H1 (cell line): Measurements from ENCODE around the gene SECISBP2. TPM values are rescaled to one million over a fixed set of nuclear protein-coding genes. Genes with fewer than 3 reads are reported as not detected.

Source experiments
- BCL11A ChIP-seq, 2 experiments: IDR thresholded peaks; one replicate each; pipeline ENCODE4 v1.6.1; 2011; ENCODE audit warnings: low read depth in 2 of 2, low read length in 2 of 2, mild to moderate bottlenecking in 2 of 2
- CBX5 ChIP-seq: fragments of 300-800, 300-1000 bp; sonication (generic); IDR thresholded peaks from 2 replicates; pipeline ENCODE4 v1.7.1; 2016; ENCODE audit warnings: antibody characterized with exemption, low read length, low read depth
- CHD2 ChIP-seq: IDR thresholded peaks from 2 replicates; pipeline ENCODE4 v1.6.1; 2012; ENCODE audit warnings: low read length, improper control_type of control experiment
- GTF2F1 ChIP-seq: IDR thresholded peaks from 2 replicates; pipeline ENCODE4 v1.6.1; 2012; ENCODE audit warnings: low read depth, low read length, improper control_type of control experiment, borderline replicate concordance
- HDAC6 ChIP-seq: IDR thresholded peaks from one replicate; pipeline ENCODE4 v1.7.1; 2012; ENCODE audit warnings: low read depth, mild to moderate bottlenecking, inconsistent platforms, low read length, moderate library complexity
- JUND ChIP-seq: IDR thresholded peaks from 2 replicates; pipeline ENCODE4 v1.6.1; 2011; ENCODE audit warnings: mild to moderate bottlenecking, improper control_type of control experiment, low read length
- KDM4A ChIP-seq: IDR thresholded peaks from one replicate; pipeline ENCODE4 v1.7.1; 2012; ENCODE audit warnings: low read depth, mild to moderate bottlenecking, moderate library complexity, low read length, inconsistent platforms; ENCODE audit not compliant: severe bottlenecking
- MAFK ChIP-seq: IDR thresholded peaks from 2 replicates; pipeline ENCODE4 v1.6.1; 2012; ENCODE audit warnings: low read depth, mild to moderate bottlenecking, improper control_type of control experiment, low read length
- MAX ChIP-seq: IDR thresholded peaks from 2 replicates; pipeline ENCODE4 v1.6.1; 2012; ENCODE audit warnings: inconsistent platforms
- NRF1 ChIP-seq: IDR thresholded peaks from 2 replicates; pipeline ENCODE4 v1.6.1; 2011; ENCODE audit warnings: mild to moderate bottlenecking, low read depth, low read length, improper control_type of control experiment
- POLR2AphosphoS5 ChIP-seq: IDR thresholded peaks from 2 replicates; pipeline ENCODE4 v1.6.1; 2011; ENCODE audit warnings: low read depth, low read length
- RBBP5 ChIP-seq: IDR thresholded peaks from 2 replicates; pipeline ENCODE4 v1.7.1; 2012; ENCODE audit warnings: low read depth, mild to moderate bottlenecking, inconsistent platforms, low read length, moderate library complexity, borderline replicate concordance
- RNF2 ChIP-seq: fragments of 200-900, 300-1000 bp; sonication (generic); IDR thresholded peaks from 2 replicates; pipeline ENCODE4 v1.7.1; 2016; ENCODE audit warnings: borderline replicate concordance, low read depth, mild to moderate bottlenecking, antibody characterized with exemption, low read length; ENCODE audit not compliant: poor library complexity, severe bottlenecking; ENCODE audit errors: missing control alignments
- SIN3A ChIP-seq, 2 experiments: IDR thresholded peaks in 1 of 2; conservative IDR thresholded peaks in 1 of 2; 2 replicates each; pipeline ENCODE4 v1.6.1; 2011 to 2012; ENCODE audit warnings: low read length in 2 of 2, improper control_type of control experiment in 1 of 2, low read depth in 1 of 2, mild to moderate bottlenecking in 1 of 2
- SP1 ChIP-seq: IDR thresholded peaks from 2 replicates; pipeline ENCODE4 v1.6.1; 2011; ENCODE audit warnings: low read depth, low read length
- SP2 ChIP-seq: IDR thresholded peaks from 2 replicates; pipeline ENCODE4 v1.6.1; 2012; ENCODE audit warnings: mild to moderate bottlenecking, low read length, inconsistent platforms
- TBP ChIP-seq: IDR thresholded peaks from 2 replicates; pipeline ENCODE4 v1.6.1; 2011; ENCODE audit warnings: low read depth, low read length, improper control_type of control experiment
- TEAD4 ChIP-seq: IDR thresholded peaks from 2 replicates; pipeline ENCODE4 v1.6.1; 2012; ENCODE audit warnings: low read depth, low read length, inconsistent platforms, mixed read lengths
- USF2 ChIP-seq: IDR thresholded peaks from 2 replicates; pipeline ENCODE4 v1.6.1; 2011; ENCODE audit warnings: low read length, improper control_type of control experiment
- polyA plus RNA-seq, 7 experiments: library from polyadenylated mRNA; depleted of rRNA in 3 of 7; stranded (reverse) in 5 of 7; unstranded in 2 of 7; fragments of >200 nt in 5 of 7; fragments of 200-250 nt in 2 of 7; gene quantifications; 1 replicate in 5 of 7; 2 replicates in 1 of 7; 4 replicates in 1 of 7; pipeline versions ENCODE4 v1.2.1 to v1.2.3, GENCODE V29; 2011 to 2013; ENCODE audit warnings: missing spikeins in 2 of 7, mixed read lengths in 2 of 7
- total RNA-seq: library from RNA; stranded (reverse); fragmentation: NEBNext Ultra II Directional; extraction: Animal tissue kit (Norgen Biotek cat#: 25700); gene quantifications from 2 replicates; pipeline ENCODE4 v1.2.1, GENCODE V29; 2021

Gene SECISBP2
- total and polyA plus RNA-seq, 2 of the 8 experiments (the other 6 are each of a cell fraction or from before 2014, with no cell fraction given) = 39.0 to 61.7 TPM

DNA sequence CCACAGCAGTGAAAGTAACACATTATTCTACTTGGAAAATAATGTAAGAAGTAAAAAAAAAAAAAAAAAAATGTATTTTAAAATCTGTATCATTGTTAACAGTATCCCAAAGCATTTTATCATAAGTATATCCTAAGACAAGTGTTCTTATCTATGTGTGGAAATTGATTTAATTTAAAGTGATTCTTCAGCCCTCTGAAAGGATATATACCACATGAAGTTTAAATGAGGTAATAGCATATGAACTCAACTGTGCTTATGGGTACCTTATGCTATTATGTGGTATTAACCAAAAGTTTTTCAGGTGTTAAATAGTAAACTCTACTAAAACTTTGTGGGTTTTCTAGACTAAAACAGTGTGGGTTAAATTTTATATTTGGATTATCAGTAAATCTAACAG lies 2.8 kb upstream of the SECISBP2 start (continued):
- TF ChIP-seq RBBP5 (no peak), CBX5 (no peak), TEAD4 (no peak), SP1 (no peak), TBP (no peak), SIN3A (conservative IDR thresholded peaks at IDR 0.05 in 1 of 2, IDR thresholded peaks at IDR 0.05 in 1 of 2; ENCODE audit: low read depth in 1 of 2, low read length in 2 of 2) (no peak), USF2 (no peak), SP2 (no peak), MAFK (no peak), MAX (no peak), JUND (no peak), KDM4A (no peak), CHD2 (no peak), BCL11A (IDR thresholded peaks at IDR 0.05; ENCODE audit: low read depth in 2 of 2, low read length in 2 of 2) (no peak), GTF2F1 (no peak), NRF1 (no peak), POLR2AphosphoS5 (no peak), HDAC6 (no peak), RNF2 (no peak)
